Body of pancreas (tissue), 4 donors: ENCODE measurements around the gene F10. TPM values are rescaled to one million over a fixed set of nuclear protein-coding genes. Genes with fewer than 3 reads are reported as not detected.

ENCODE experiments used
- ATAC-seq: fragments of 150-250 bp; one replicate; pipeline ENCODE4 v1.9.1; 2016
- DNase-seq, 4 donors: peaks; one replicate each; pipeline ENCODE4 v3.0.0-alpha.2; 2019
- H3K27ac ChIP-seq, 4 donors: fragments of 200-600 bp; sonication (generic); 1 replicate in 3 of 4; 2 replicates in 1 of 4; pipeline versions ENCODE4 v1.5.1 to v1.6.1; 2016 to 2019; ENCODE audit warnings: mild to moderate bottlenecking in 1 of 4, mixed read lengths in 1 of 4, moderate library complexity in 1 of 4
- H3K27me3 ChIP-seq, 2 donors: fragments of 200-600 bp; sonication (generic); one replicate each; pipeline ENCODE4 v1.6.0; 2016; ENCODE audit warnings: mild to moderate bottlenecking in 1 of 2
- H3K36me3 ChIP-seq, 2 donors: fragments of 200-600 bp; sonication (generic); replicated peaks in 1 of 2; 2 replicates each; pipeline ENCODE4 v1.5.1; 2016; ENCODE audit warnings: low read depth in 2 of 2; ENCODE audit not compliant: insufficient read depth in 1 of 2
- H3K4me1 ChIP-seq: fragments of 200-600 bp; sonication (generic); one replicate; pipeline ENCODE4 v1.6.0; 2016
- H3K4me3 ChIP-seq, 2 donors: fragments of 200-600 bp; sonication (generic); 1 replicate in 1 of 2; 2 replicates in 1 of 2; pipeline ENCODE4 v1.5.1; 2016 to 2019
- H3K9me3 ChIP-seq, 3 donors: fragments of 200-600 bp; sonication (generic); 1 replicate in 2 of 3; 2 replicates in 1 of 3; pipeline ENCODE4 v1.5.1; 2016
- POLR2A ChIP-seq, 3 donors: fragments of 450-650 bp; IDR thresholded peaks; one replicate each; pipeline ENCODE4 v1.6.1; 2016; ENCODE audit warnings: antibody characterized with exemption in 3 of 3, mild to moderate bottlenecking in 2 of 3
- WGBS, 2 donors: methylation state at CpG; one replicate each; pipeline ENCODE4 v1.1.5; 2017; 5-methylcytosine and 5-hydroxymethylcytosine counted together
- intact Hi-C: fragments of 100-400 bp; cut with DNase I; formaldehyde crosslinking; loops from one replicate; pipeline ENCODE4 v1.15.1; 2023
- total RNA-seq, 2 donors: library from RNA; depleted of rRNA; stranded (reverse); fragments of >200 nt; gene quantifications; one replicate each; pipeline ENCODE4 v1.1.0, GENCODE V29; 2016
- TF ChIP-seq, protein P1 (sequence below), 7 experiments: fragments of 450-650 bp in 4 of 7; fragments of 200-600 bp in 3 of 7; sonication (generic) in 3 of 7; IDR thresholded peaks; one replicate each; pipeline ENCODE4 v1.5.1; 2016 to 2019; ENCODE audit warnings: antibody characterized with exemption in 7 of 7

F10 gene
- total RNA-seq, 2 donors from 2014 or later = 2.3 to 6.7 TPM

DNA sequence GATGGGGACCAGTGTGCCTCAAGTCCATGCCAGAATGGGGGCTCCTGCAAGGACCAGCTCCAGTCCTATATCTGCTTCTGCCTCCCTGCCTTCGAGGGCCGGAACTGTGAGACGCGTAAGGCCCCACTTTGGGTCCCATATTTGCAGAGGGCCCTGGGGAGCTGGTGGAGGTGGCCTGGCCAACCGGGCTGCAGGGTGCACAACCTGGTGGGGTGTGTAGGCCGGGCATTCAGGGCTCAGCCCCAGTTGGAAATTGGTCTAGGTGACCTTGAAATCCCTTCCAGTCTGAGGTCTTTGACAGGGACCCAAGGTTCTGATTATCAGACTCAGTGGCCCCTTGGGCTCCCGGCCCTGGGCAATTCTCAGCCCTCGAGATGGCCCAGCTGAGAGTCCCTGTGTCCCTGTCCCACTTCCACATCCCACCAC, 8.7 kb upstream of the F10 start:
- Histone ChIP-seq H3K4me3 (no peak overlapping the region), H3K27me3 (peaks cover 0 to 18% of the 10 kb centered on the region in 2 donors), H3K27ac (no peak overlapping the region), H3K36me3 (no peaks in the 10 kb centered on the region), H3K9me3 (no peaks in the 10 kb centered on the region), H3K4me1 (peaks cover 16% of the 10 kb centered on the region)
- no peak for ATAC-seq
- no peak for TF ChIP-seq POLR2A (IDR thresholded peaks at IDR 0.05)
- TF ChIP-seq, protein P1, sequence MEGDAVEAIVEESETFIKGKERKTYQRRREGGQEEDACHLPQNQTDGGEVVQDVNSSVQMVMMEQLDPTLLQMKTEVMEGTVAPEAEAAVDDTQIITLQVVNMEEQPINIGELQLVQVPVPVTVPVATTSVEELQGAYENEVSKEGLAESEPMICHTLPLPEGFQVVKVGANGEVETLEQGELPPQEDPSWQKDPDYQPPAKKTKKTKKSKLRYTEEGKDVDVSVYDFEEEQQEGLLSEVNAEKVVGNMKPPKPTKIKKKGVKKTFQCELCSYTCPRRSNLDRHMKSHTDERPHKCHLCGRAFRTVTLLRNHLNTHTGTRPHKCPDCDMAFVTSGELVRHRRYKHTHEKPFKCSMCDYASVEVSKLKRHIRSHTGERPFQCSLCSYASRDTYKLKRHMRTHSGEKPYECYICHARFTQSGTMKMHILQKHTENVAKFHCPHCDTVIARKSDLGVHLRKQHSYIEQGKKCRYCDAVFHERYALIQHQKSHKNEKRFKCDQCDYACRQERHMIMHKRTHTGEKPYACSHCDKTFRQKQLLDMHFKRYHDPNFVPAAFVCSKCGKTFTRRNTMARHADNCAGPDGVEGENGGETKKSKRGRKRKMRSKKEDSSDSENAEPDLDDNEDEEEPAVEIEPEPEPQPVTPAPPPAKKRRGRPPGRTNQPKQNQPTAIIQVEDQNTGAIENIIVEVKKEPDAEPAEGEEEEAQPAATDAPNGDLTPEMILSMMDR (IDR thresholded peaks at IDR 0.05) = no peak
- 82 to 86% methylated on average over 6 to 8 of the region's 8 CpGs for WGBS, 2 donors
- DNase-seq = peak in 1 of 4 donors; percentile 4
- intact Hi-C loops = no loop called here

DNA sequence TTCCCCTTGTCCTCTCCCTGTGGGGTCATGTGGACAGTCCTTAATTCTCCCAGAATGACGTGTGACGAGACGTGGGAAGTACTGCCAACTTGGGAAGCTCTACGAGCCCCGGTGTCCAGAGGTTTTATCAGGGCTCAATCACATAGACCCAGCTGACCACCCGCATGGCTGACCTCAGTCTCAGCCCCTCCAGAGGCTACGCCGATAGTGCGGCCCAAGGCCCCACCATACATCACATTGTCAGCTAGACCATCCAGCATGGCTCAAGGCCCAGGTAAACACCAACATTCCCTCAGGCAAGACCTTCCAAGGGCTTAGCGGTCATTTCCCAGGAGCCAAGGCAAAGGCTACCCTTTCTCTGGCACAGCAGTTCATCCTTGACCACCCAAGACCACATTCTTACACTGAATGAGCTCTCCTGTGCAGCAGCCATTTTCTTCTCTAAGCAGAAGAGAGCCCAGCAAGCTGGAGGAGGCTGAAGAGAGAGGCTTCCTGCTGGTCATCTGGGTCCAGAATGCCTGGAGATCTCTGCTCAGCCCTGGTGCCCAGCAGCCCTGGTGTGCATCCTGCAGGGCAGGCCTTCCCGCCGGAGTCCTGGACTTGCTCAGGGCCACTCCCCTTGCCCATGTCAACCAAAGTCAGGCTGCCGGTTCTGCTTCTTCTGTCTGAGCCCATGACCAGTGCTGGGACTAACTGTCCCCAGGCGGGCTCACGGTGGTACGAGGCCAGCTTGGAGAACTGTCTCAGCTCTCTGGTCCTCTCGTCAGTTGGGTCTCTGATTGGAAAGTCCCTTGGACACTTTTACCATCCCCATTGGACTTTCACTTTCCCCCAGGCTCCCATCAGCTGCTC, 7.9 kb upstream of the F10 start:
- H3K4me3 ChIP-seq = no peak overlapping the region
- no peaks in the 10 kb centered on the region for H3K9me3 ChIP-seq
- intact Hi-C loops = no loop called here
- H3K27me3 ChIP-seq = peaks cover 0 to 14% of the 10 kb centered on the region in 2 donors
- H3K36me3 ChIP-seq = no peaks in the 10 kb centered on the region
- H3K27ac ChIP-seq = no peak overlapping the region
- peak in 1 of 4 donors; percentile 8 for DNase-seq
- 81 to 84% methylated on average over 11 to 17 of the region's 17 CpGs for WGBS, 2 donors
- H3K4me1 ChIP-seq = peaks cover 12% of the 10 kb centered on the region
- no peak for TF ChIP-seq POLR2A (IDR thresholded peaks at IDR 0.05)
- TF ChIP-seq, protein P1 (IDR thresholded peaks at IDR 0.05) = no peak
- no peak for ATAC-seq

DNA sequence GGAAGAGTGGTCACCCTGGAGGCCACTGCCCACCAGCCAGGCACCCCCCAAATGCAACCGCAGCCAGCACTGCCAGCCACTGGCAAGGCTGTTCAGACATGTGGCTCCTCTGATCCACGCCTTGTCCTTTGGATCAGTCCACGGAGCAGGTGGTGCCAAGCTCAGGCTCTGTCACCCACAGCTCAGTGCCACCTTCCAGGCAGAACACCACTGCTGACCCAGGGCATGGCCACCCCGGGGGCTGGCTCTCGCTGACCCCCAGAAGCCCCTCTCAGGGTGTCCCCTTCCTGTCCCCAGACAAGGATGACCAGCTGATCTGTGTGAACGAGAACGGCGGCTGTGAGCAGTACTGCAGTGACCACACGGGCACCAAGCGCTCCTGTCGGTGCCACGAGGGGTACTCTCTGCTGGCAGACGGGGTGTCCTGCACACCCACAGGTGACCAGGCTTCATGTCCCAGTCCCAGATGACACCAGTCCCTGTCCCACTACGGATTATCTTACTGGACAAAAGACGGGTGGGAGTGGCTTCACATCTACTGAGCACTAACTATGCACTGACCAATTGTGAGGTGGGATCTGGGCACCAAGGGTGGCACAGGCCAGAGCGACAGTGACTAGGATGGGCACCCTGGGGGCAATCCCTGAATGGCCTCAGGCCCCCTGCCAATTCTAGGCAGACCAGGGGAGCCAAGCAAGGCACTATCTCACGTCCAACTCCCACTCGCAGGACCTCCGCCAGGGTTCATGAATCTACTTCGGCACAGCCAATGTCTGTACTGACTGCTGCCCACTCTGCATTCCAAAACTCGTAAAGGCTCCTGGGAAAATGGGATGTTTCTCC, 7.0 kb upstream of the F10 start:
- Histone ChIP-seq H3K9me3 (no peaks in the 10 kb centered on the region), H3K4me1 (peaks cover 3% of the 10 kb centered on the region), H3K27ac (no peak overlapping the region), H3K36me3 (no peaks in the 10 kb centered on the region), H3K27me3 (peaks cover 0 to 5% of the 10 kb centered on the region in 2 donors), H3K4me3 (no peak overlapping the region)
- 69 to 71% methylated on average over 9 to 15 of the region's 21 CpGs for WGBS, 2 donors
- ATAC-seq (no peak), DNase-seq (peak in 1 of 4 donors; percentile 1)
- intact Hi-C loops = no loop called here
- TF ChIP-seq, protein P1 (IDR thresholded peaks at IDR 0.05) = no peak
- TF ChIP-seq POLR2A (IDR thresholded peaks at IDR 0.05) = no peak

DNA sequence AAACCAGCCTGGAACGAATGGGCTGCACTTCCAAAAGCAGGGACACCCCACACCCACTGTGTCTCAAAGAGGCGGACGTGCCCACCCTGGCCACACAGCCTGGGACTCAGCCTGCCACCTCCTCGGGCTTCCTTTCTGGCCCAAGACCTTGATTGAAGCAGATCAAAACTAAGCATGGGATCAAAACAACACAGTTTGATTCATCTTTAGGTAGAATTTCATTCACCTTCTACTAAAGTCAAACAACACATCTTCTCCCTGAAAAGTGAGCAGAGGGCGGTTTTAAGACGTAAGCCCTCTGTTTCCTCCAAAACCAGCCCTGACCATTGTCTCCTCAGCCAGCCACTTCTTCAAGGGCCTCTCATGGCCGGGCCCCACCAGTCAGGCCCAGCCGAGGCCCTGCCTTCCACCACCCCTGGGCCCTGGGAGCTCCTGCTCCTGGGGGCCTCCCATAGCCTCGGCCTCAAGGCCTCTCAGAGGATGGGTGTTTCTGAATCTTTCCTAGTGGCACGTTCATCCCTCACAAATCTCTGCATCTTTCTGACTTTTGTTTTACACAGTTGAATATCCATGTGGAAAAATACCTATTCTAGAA, 6.3 kb upstream of the F10 start:
- no peaks in the 10 kb centered on the region for H3K4me1 ChIP-seq
- no peaks in the 10 kb centered on the region for H3K36me3 ChIP-seq
- H3K4me3 ChIP-seq = no peak overlapping the region
- DNase-seq (no peak), ATAC-seq (no peak)
- no peaks in the 10 kb centered on the region for H3K9me3 ChIP-seq
- WGBS, 2 donors = 77 to 78% methylated on average over 7 to 10 of the region's 10 CpGs
- intact Hi-C loops = no loop called here
- H3K27ac ChIP-seq = no peak overlapping the region
- no peak for TF ChIP-seq POLR2A (IDR thresholded peaks at IDR 0.05)
- TF ChIP-seq, protein P1 (IDR thresholded peaks at IDR 0.05) = no peak
- H3K27me3 ChIP-seq = no peaks in the 10 kb centered on the region
